ENCODE results near the gene DCAF5.

Gene DCAF5

GRCh38 chr14:69133206-69134125 is 19.5 kb downstream of the DCAF5 start:
- H3K9me3 ChIP-seq (replicated peaks; ENCODE audit: insufficient read depth, low read length), result no peaks in the 10 kb centered on the region
- H3K4me2 ChIP-seq (ENCODE audit: low read depth, low read length), result no peak overlapping the region
- H3K36me3 ChIP-seq (replicated peaks; ENCODE audit: insufficient read depth, low read length), result no peaks in the 10 kb centered on the region
- H3F3A ChIP-seq (ENCODE audit: insufficient read depth, low read length), result no peaks in the 10 kb centered on the region
- no peak overlapping the region for H3K4me3 ChIP-seq (ENCODE audit: low read length)
- no peaks in the 10 kb centered on the region for H4K20me1 ChIP-seq (ENCODE audit: insufficient read depth, low read length)
- H2AFZ ChIP-seq (ENCODE audit: low read length), result no peak overlapping the region
- no peak overlapping the region for H3K27ac ChIP-seq (ENCODE audit: low read length)
- H3K27me3 ChIP-seq (replicated peaks; ENCODE audit: insufficient read depth, low read length), result no peaks in the 10 kb centered on the region
- H3K79me2 ChIP-seq (ENCODE audit: low read length), result peaks cover 52% of the 10 kb centered on the region
- no peak for DNase-seq
- TF ChIP-seq EZH2phosphoT487 (IDR thresholded peaks at IDR 0.05; ENCODE audit: low read length) (no peak), CTCF (IDR thresholded peaks at IDR 0.05; ENCODE audit: low read length) (no peak), EZH2 (optimal IDR thresholded peaks at IDR 0.05; ENCODE audit: low read depth, low read length) (no peak)
- no peak overlapping the region for H3K9ac ChIP-seq (ENCODE audit: low read length)
- no peaks in the 10 kb centered on the region for H3K9me2 ChIP-seq (replicated peaks; ENCODE audit: insufficient read depth, low read length)
- no peaks in the 10 kb centered on the region; the same call in 1 of the 2 replicates for H3K4me1 ChIP-seq (ENCODE audit: low read length)

GRCh38 chr14:69132513-69133181 is 20.3 kb downstream of the DCAF5 start:
- Histone ChIP-seq H3K9ac (ENCODE audit: low read length) (no peak overlapping the region), H3K4me2 (ENCODE audit: low read depth, low read length) (no peak overlapping the region), H3K4me3 (ENCODE audit: low read length) (no peak overlapping the region), H3K4me1 (ENCODE audit: low read length) (no peaks in the 10 kb centered on the region; the same call in 1 of the 2 replicates), H3K9me3 (replicated peaks; ENCODE audit: insufficient read depth, low read length) (no peaks in the 10 kb centered on the region), H2AFZ (ENCODE audit: low read length) (no peak overlapping the region), H3F3A (ENCODE audit: insufficient read depth, low read length) (no peaks in the 10 kb centered on the region), H4K20me1 (ENCODE audit: insufficient read depth, low read length) (no peaks in the 10 kb centered on the region), H3K27ac (ENCODE audit: low read length) (no peak overlapping the region), H3K9me2 (replicated peaks; ENCODE audit: insufficient read depth, low read length) (no peaks in the 10 kb centered on the region), H3K27me3 (replicated peaks; ENCODE audit: insufficient read depth, low read length) (no peaks in the 10 kb centered on the region), H3K36me3 (replicated peaks; ENCODE audit: insufficient read depth, low read length) (no peaks in the 10 kb centered on the region), H3K79me2 (ENCODE audit: low read length) (peaks cover 57% of the 10 kb centered on the region)
- TF ChIP-seq EZH2phosphoT487 (IDR thresholded peaks at IDR 0.05; ENCODE audit: low read length) (no peak), CTCF (IDR thresholded peaks at IDR 0.05; ENCODE audit: low read length) (no peak), EZH2 (optimal IDR thresholded peaks at IDR 0.05; ENCODE audit: low read depth, low read length) (no peak)
- DNase-seq, result no peak

- no peaks in the 10 kb centered on the region; the same call in 1 of the 2 replicates for H3K4me1 ChIP-seq (ENCODE audit: low read length)
- H2AFZ ChIP-seq (ENCODE audit: low read length), result no peak overlapping the region
- H3K36me3 ChIP-seq (replicated peaks; ENCODE audit: insufficient read depth, low read length), result no peaks in the 10 kb centered on the region
- H3K27ac ChIP-seq (ENCODE audit: low read length), result no peak overlapping the region
- DNase-seq, result no peak
- H3K9me3 ChIP-seq (replicated peaks; ENCODE audit: insufficient read depth, low read length), result no peaks in the 10 kb centered on the region
- H3K27me3 ChIP-seq (replicated peaks; ENCODE audit: insufficient read depth, low read length), result no peaks in the 10 kb centered on the region
- H3F3A ChIP-seq (ENCODE audit: insufficient read depth, low read length), result no peaks in the 10 kb centered on the region
- H3K9me2 ChIP-seq (replicated peaks; ENCODE audit: insufficient read depth, low read length), result no peaks in the 10 kb centered on the region
- no peak overlapping the region for H3K4me2 ChIP-seq (ENCODE audit: low read depth, low read length)
- H3K9ac ChIP-seq (ENCODE audit: low read length), result no peak overlapping the region
- H3K4me3 ChIP-seq (ENCODE audit: low read length), result no peak overlapping the region
- TF ChIP-seq EZH2phosphoT487 (IDR thresholded peaks at IDR 0.05; ENCODE audit: low read length) (no peak), CTCF (IDR thresholded peaks at IDR 0.05; ENCODE audit: low read length) (no peak), EZH2 (optimal IDR thresholded peaks at IDR 0.05; ENCODE audit: low read depth, low read length) (no peak)
- peaks cover 62% of the 10 kb centered on the region for H3K79me2 ChIP-seq (ENCODE audit: low read length)
- no peaks in the 10 kb centered on the region for H4K20me1 ChIP-seq (ENCODE audit: insufficient read depth, low read length)
Observed at GRCh38 chr14:69131176-69131575, 21.7 kb downstream of the DCAF5 start.

All from MM.1S (cell line).